Measurements from ENCODE around the gene VWC2L. TPM values are rescaled to one million over a fixed set of nuclear protein-coding genes. Genes with fewer than 3 reads are reported as not detected.

The VWC2L gene
- total RNA-seq, 1 donor from 2014 or later = not detected

DNA sequence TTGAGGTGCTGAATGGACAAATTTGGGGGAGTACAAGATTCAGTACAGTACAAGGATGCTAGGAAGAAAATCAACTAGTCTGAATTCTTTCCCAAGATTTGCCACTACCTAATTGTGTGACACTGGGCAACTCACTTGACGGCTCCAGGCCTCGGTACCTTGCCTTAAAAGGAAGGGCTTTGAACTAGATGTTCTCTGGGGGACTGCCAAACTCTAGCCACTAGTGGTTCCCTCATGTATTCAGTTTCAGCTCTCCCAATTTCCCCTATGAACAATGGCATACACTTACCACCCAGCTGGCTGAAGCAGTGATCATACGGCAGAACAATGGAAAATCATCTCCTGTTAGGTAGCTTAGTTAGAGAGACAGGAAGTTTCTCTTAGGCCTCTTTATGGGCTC lies 73.4 kb downstream of the VWC2L start:
- H3K36me3 ChIP-seq (ENCODE audit: control insufficient read depth, insufficient read depth, low read length) = no peaks in the 10 kb centered on the region
- FAIRE-seq = no peak
- TF ChIP-seq, protein P1, sequence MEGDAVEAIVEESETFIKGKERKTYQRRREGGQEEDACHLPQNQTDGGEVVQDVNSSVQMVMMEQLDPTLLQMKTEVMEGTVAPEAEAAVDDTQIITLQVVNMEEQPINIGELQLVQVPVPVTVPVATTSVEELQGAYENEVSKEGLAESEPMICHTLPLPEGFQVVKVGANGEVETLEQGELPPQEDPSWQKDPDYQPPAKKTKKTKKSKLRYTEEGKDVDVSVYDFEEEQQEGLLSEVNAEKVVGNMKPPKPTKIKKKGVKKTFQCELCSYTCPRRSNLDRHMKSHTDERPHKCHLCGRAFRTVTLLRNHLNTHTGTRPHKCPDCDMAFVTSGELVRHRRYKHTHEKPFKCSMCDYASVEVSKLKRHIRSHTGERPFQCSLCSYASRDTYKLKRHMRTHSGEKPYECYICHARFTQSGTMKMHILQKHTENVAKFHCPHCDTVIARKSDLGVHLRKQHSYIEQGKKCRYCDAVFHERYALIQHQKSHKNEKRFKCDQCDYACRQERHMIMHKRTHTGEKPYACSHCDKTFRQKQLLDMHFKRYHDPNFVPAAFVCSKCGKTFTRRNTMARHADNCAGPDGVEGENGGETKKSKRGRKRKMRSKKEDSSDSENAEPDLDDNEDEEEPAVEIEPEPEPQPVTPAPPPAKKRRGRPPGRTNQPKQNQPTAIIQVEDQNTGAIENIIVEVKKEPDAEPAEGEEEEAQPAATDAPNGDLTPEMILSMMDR (IDR thresholded peaks at IDR 0.05; ENCODE audit: insufficient read depth, low read length, severe bottlenecking) = no peak
- H3K4me3 ChIP-seq (ENCODE audit: low read depth, low read length) = no peak overlapping the region
- H3K27me3 ChIP-seq (ENCODE audit: control insufficient read depth, insufficient read depth, low read length) = no peaks in the 10 kb centered on the region
- DNase-seq (ENCODE audit: low read depth) = no peak

DNA sequence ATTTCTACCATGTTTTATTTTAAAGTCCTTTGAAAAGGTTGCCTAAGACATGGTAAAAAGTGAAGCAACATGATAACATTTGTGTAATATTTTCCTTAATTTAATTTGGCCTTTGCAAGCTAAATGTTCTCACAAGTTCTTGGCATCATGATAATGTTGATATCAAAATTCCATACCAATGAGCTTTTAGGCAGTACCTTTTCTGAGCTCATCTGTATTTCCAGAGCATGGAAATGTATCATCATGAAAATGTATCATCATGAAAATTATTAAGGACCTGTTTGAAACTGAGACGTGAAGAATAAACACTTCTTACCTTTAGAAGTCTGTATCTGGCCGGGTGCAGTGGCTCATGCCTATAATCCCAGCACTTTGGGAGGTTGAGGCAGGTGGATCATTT lies 73.8 kb downstream of the VWC2L start:
- no peaks in the 10 kb centered on the region for H3K27me3 ChIP-seq (ENCODE audit: control insufficient read depth, insufficient read depth, low read length)
- H3K36me3 ChIP-seq (ENCODE audit: control insufficient read depth, insufficient read depth, low read length) = no peaks in the 10 kb centered on the region
- no peak overlapping the region for H3K4me3 ChIP-seq (ENCODE audit: low read depth, low read length)
- no peak for DNase-seq (ENCODE audit: low read depth)
- TF ChIP-seq, protein P1 (IDR thresholded peaks at IDR 0.05; ENCODE audit: insufficient read depth, low read length, severe bottlenecking) = no peak
- FAIRE-seq = no peak

DNA sequence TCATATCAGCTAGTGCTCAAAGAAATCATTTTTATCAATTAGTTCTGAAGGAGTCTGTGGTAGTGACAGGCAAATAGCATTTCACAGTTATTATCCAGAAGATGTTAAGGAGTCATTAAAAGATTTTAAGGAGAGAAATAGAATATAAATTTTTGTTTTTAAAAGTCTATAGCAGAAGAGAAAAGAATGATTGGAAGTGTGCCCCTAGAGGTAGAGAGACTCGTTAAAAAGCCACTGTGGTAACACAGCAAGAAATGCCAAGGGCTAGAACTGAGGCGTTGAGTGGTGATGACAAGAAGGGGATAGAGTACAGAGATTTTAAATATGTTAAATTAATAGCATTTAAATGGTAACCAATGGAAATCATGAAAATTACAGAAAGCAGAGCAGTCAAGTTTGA lies 78.3 kb downstream of the VWC2L start:
- FAIRE-seq = no peak
- no peak for DNase-seq (ENCODE audit: low read depth)
- Histone ChIP-seq H3K27me3 (ENCODE audit: control insufficient read depth, insufficient read depth, low read length) (no peaks in the 10 kb centered on the region), H3K36me3 (ENCODE audit: control insufficient read depth, insufficient read depth, low read length) (no peaks in the 10 kb centered on the region), H3K4me3 (ENCODE audit: low read depth, low read length) (no peak overlapping the region)
- TF ChIP-seq, protein P1 (IDR thresholded peaks at IDR 0.05; ENCODE audit: insufficient read depth, low read length, severe bottlenecking) = no peak

DNA sequence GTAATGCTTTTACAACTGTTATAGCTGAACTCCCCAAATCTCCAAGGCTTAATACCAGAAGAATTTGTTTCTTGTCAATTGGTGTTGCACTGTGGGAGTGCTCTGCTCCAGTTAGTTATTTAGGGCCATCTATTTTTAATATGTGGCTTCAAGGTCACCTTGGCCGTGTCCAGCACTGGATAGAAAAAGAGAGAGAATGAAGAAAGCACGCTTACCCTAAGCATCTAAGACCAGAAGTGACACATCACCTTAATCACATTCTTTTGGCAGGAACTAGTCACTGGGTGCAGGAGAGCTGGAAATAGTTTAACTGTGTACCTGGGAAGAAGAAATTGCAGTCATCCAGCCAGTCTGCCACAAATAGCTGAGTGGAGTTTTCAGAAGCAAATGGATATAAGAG lies 78.8 kb downstream of the VWC2L start:
- FAIRE-seq = no peak
- peak; percentile 12 for DNase-seq (ENCODE audit: low read depth)
- Histone ChIP-seq H3K36me3 (ENCODE audit: control insufficient read depth, insufficient read depth, low read length) (no peaks in the 10 kb centered on the region), H3K27me3 (ENCODE audit: control insufficient read depth, insufficient read depth, low read length) (no peaks in the 10 kb centered on the region), H3K4me3 (ENCODE audit: low read depth, low read length) (no peak overlapping the region)
- TF ChIP-seq, protein P1 (IDR thresholded peaks at IDR 0.05; ENCODE audit: insufficient read depth, low read length, severe bottlenecking) = no peak

DNA sequence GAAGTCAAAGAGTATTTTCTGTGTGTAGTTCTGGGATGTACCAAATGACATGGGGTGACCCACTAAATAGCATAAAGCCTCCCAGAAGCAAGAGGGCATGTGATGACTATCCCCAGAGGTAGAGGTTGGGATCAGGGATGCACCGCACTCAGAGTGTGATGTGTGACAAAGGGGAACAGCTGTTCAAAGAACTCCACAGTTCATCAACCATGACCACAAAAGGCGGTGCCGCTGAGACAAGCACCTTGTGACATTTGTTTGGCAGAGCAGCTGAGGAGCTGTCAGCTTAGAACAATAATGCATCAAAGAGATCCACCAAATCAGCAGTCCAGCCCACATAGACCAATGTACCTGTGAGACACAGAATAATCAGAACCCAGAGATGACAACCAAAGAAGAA lies 81.3 kb downstream of the VWC2L start:
- DNase-seq (ENCODE audit: low read depth) = no peak
- H3K27me3 ChIP-seq (ENCODE audit: control insufficient read depth, insufficient read depth, low read length) = no peaks in the 10 kb centered on the region
- no peaks in the 10 kb centered on the region for H3K36me3 ChIP-seq (ENCODE audit: control insufficient read depth, insufficient read depth, low read length)
- FAIRE-seq = peak; percentile 52
- no peak overlapping the region for H3K4me3 ChIP-seq (ENCODE audit: low read depth, low read length)
- TF ChIP-seq, protein P1 (IDR thresholded peaks at IDR 0.05; ENCODE audit: insufficient read depth, low read length, severe bottlenecking) = no peak

DNA sequence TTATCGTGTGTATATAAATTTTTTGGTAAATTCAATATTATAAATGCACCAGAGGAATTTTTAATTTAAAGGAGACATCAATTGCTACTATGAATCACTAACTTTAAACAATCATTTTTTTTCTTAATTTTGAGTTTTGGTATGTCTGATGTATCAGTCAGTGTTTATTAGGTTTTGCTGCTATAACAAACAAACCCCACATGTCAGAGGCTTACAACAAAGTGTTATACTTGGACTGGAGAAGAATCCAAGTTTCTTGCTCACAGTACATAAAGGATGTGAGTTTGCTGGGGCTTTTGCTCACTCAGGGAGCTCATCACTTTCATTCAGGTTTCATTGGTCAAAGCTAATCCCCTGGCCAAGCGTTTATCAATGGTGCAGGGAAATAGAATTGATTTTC lies 81.8 kb downstream of the VWC2L start:
- no peaks in the 10 kb centered on the region for H3K27me3 ChIP-seq (ENCODE audit: control insufficient read depth, insufficient read depth, low read length)
- no peak overlapping the region for H3K4me3 ChIP-seq (ENCODE audit: low read depth, low read length)
- FAIRE-seq (no peak), DNase-seq (ENCODE audit: low read depth) (no peak)
- TF ChIP-seq, protein P1 (IDR thresholded peaks at IDR 0.05; ENCODE audit: insufficient read depth, low read length, severe bottlenecking) = no peak
- no peaks in the 10 kb centered on the region for H3K36me3 ChIP-seq (ENCODE audit: control insufficient read depth, insufficient read depth, low read length)
